Left ventricle myocardium inferior (tissue), 1 donor: ENCODE results near the gene TSPAN14. TPM values are rescaled to one million over a fixed set of nuclear protein-coding genes. Genes with fewer than 3 reads are reported as not detected.
A peak's percentile ranks its signal among the peaks of the same experiment; 100 is the strongest.
"Not testable (repeated sequence)": the region's sequence is repeated elsewhere in the genome, so short reads cannot be mapped to it uniquely, and the experiment has no call there.

ENCODE experiments used
- DNase-seq: peaks from one replicate; pipeline ENCODE4 v3.0.0-alpha.2; 2020
- H3K27ac ChIP-seq: fragments of 200-600 bp; replicated peaks from 2 replicates; pipeline ENCODE4 v1.8.0; 2021
- H3K27me3 ChIP-seq: fragments of 200-600 bp; 2 replicates; pipeline ENCODE4 v1.8.0; 2021; ENCODE audit warnings: low read depth
- H3K36me3 ChIP-seq: fragments of 200-600 bp; 2 replicates; pipeline ENCODE4 v1.8.0; 2021
- H3K4me1 ChIP-seq: fragments of 200-600 bp; 2 replicates; pipeline ENCODE4 v1.8.0; 2021
- H3K4me3 ChIP-seq: fragments of 200-600 bp; 2 replicates; pipeline ENCODE4 v1.8.0; 2021; ENCODE audit warnings: mild to moderate bottlenecking, moderate library complexity
- H3K9me3 ChIP-seq: fragments of 200-600 bp; replicated peaks from 2 replicates; pipeline ENCODE4 v1.8.0; 2021
- intact Hi-C: fragments of 100-400 bp; cut with micrococcal nuclease; formaldehyde crosslinking; loops from one replicate; pipeline ENCODE4 v1.11.0; 2022
- total RNA-seq: library from RNA; stranded (reverse); fragmentation: NEBNext Ultra II Directional; extraction: Animal tissue kit (Norgen Biotek cat#: 25700); gene quantifications from one replicate; pipeline ENCODE4 v1.2.1, GENCODE V29; 2021
- TF ChIP-seq, protein P1 (sequence below): fragments of 200-600 bp; IDR thresholded peaks from 2 replicates; pipeline ENCODE4 v1.8.0; 2021; ENCODE audit warnings: antibody characterized with exemption, mild to moderate bottlenecking, borderline replicate concordance
- donor health status: DM: no; HTN: yes; CAD: no; lungs with severe emphysema.

Gene TSPAN14
- total RNA-seq, 1 donor from 2014 or later, result 33.4 TPM

GRCh38 chr10:80530251-80530650 lies 76.1 kb downstream of the TSPAN14 start:
- Histone ChIP-seq H3K27me3 (no peaks in the 10 kb centered on the region), H3K27ac (peak overlapping the region; percentile 84), H3K4me1 (peaks cover 43% of the 10 kb centered on the region), H3K4me3 (no peak overlapping the region), H3K36me3 (no peaks in the 10 kb centered on the region), H3K9me3 (no peaks in the 10 kb centered on the region)
- intact Hi-C loops, result no loop called here
- DNase-seq, result no peak
- TF ChIP-seq, protein P1, sequence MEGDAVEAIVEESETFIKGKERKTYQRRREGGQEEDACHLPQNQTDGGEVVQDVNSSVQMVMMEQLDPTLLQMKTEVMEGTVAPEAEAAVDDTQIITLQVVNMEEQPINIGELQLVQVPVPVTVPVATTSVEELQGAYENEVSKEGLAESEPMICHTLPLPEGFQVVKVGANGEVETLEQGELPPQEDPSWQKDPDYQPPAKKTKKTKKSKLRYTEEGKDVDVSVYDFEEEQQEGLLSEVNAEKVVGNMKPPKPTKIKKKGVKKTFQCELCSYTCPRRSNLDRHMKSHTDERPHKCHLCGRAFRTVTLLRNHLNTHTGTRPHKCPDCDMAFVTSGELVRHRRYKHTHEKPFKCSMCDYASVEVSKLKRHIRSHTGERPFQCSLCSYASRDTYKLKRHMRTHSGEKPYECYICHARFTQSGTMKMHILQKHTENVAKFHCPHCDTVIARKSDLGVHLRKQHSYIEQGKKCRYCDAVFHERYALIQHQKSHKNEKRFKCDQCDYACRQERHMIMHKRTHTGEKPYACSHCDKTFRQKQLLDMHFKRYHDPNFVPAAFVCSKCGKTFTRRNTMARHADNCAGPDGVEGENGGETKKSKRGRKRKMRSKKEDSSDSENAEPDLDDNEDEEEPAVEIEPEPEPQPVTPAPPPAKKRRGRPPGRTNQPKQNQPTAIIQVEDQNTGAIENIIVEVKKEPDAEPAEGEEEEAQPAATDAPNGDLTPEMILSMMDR, result peak; percentile 50

DNA sequence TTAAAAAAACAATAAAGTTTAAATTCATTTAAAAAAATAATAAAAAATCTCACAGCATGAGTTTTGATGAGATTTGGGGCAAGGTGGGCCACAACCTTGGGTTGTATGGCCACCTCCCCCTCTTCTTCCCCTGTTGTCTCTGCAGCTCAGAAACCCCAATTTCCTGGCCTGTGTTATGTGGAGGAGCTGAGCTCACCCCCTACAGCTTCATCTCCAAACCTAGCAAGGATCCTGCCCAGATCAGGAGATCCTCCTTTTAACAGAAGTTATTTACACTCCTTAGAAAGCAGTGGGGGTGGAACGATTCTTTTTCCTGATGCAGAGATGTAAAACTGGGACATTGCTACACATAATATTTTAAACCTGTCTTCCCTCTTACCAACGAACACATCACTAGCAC lies 76.7 kb downstream of the TSPAN14 start:
- no peak overlapping the region for H3K4me3 ChIP-seq
- no peaks in the 10 kb centered on the region for H3K36me3 ChIP-seq
- TF ChIP-seq, protein P1, result no peak
- intact Hi-C loops, result no loop called here
- H3K4me1 ChIP-seq, result peaks cover 43% of the 10 kb centered on the region
- H3K27me3 ChIP-seq, result no peaks in the 10 kb centered on the region
- peak overlapping the region; percentile 84 for H3K27ac ChIP-seq
- no peaks in the 10 kb centered on the region for H3K9me3 ChIP-seq
- DNase-seq, result no peak

- peaks cover 40% of the 10 kb centered on the region for H3K4me1 ChIP-seq
- no peak overlapping the region for H3K4me3 ChIP-seq
- intact Hi-C loops, result no loop called here
- DNase-seq, result no peak
- no peaks in the 10 kb centered on the region for H3K36me3 ChIP-seq
- no peaks in the 10 kb centered on the region for H3K27me3 ChIP-seq
- no peak overlapping the region for H3K27ac ChIP-seq
- TF ChIP-seq, protein P1, result no peak
- no peaks in the 10 kb centered on the region for H3K9me3 ChIP-seq
Measured at GRCh38 chr10:80532571-80532970, 78.5 kb downstream of the TSPAN14 start.

- H3K4me3 ChIP-seq, H3K9me3 ChIP-seq, H3K27me3 ChIP-seq, intact Hi-C loops, DNase-seq, H3K27ac ChIP-seq, H3K36me3 ChIP-seq: not testable (repeated sequence)
- peaks cover 36% of the 10 kb centered on the region for H3K4me1 ChIP-seq
Measured at GRCh38 chr10:80534059-80534458, 79.9 kb downstream of the TSPAN14 start.

DNA sequence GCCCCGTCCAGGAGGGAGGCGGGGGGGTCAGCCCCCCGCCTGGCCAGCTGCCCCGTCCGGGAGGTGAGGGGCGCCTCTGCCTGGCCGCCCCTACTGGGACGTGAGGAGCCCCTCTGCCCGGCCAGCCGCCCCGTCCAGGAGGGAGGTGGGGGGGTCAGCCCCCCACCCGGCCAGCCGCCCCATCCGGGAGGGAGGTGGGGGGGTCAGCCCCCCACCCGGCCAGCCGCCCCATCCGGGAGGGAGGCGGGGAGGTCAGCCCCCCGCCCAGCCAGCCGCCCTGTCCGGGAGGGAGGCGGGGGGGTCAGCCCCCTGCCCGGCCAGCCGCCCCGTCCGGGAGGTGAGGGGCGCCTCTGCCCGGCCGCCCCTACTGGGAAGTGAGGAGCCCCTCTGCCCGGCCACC lies 80.5 kb downstream of the TSPAN14 start:
- H3K27me3 ChIP-seq, DNase-seq, intact Hi-C loops, H3K4me3 ChIP-seq, H3K9me3 ChIP-seq, H3K27ac ChIP-seq, H3K36me3 ChIP-seq: not testable (repeated sequence)
- H3K4me1 ChIP-seq, result peaks cover 30% of the 10 kb centered on the region

DNA sequence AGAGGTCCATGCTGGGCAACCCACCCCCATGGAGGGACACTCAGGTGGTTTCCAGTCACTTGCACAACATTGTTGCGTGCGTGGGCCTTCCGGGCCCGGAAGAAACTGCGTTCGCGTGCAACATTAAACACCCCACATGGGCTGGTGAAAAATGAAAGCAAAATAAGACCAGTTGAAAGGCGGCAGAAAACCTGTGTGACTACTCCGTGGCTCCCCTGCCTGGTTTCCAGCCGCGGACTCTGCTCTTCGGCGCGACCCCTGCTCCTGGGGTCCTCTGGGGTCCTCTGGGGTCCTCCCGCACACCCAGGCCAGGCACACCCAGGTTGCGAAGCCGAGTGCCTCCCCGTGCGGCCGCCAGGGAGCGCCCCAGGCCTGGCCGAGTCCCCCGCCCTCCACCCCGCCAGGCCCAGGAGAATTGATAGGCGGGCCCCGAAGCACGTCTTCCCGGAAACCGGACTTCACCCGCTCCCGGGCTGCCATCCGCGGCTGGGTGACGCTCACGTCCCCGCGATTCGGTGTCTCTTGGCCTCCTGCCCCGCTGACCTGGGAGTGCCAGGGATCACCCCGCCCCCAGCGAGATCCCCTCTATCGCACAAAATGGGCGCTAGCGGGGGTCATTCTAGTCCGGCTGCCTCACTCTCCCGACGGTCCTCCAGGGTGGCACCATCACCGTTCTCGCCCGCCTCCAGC lies 81.7 kb downstream of the TSPAN14 start:
- intact Hi-C loops, result no loop called here

More for the DNA sequence above, 81.7 kb downstream of the TSPAN14 start:
- DNase-seq, result peak; percentile 65
- Histone ChIP-seq H3K27ac (peak overlapping the region; percentile 78), H3K4me3 (peak overlapping the region; percentile 63), H3K36me3 (no peaks in the 10 kb centered on the region), H3K4me1 (peaks cover 24% of the 10 kb centered on the region), H3K9me3 (no peaks in the 10 kb centered on the region), H3K27me3 (no peaks in the 10 kb centered on the region)
- TF ChIP-seq, protein P1, result peak; percentile 74
